HUDEP-2 (cell line): ENCODE measurements around the gene KRTAP10-6.
A peak's percentile ranks its signal among the peaks of the same experiment; 100 is the strongest.
"Not testable (repeated sequence)": the region's sequence is repeated elsewhere in the genome, so short reads cannot be mapped to it uniquely, and the experiment has no call there.

Experiments used
- DNase-seq, 76 experiments: peaks; one replicate each; lab custom pipeline; 2025; ENCODE audit not compliant: unreplicated experiment in 76 of 76; lab: John Stamatoyannopoulos, UW

Gene KRTAP10-6

GRCh38 chr21:44618504-44618903 is 26.2 kb upstream of the KRTAP10-6 start:
- peak in 3 of 76 experiments; percentile 13 to 21 (median 13) for DNase-seq

- no peak for DNase-seq
These were observed 24.8 kb upstream of the KRTAP10-6 start for GRCh38 chr21:44617071-44617501.

- DNase-seq = no peak
These were observed 24.3 kb upstream of the KRTAP10-6 start for GRCh38 chr21:44616591-44616926.

GRCh38 chr21:44615911-44616590 is 23.7 kb upstream of the KRTAP10-6 start:
- no peak for DNase-seq

- DNase-seq = no peak
These were observed 23.2 kb upstream of the KRTAP10-6 start for GRCh38 chr21:44615466-44615865.

- DNase-seq = no peak
These were observed 22.7 kb upstream of the KRTAP10-6 start for GRCh38 chr21:44614961-44615391.

GRCh38 chr21:44614161-44614631 is 21.9 kb upstream of the KRTAP10-6 start:
- no peak for DNase-seq

- no peak for DNase-seq
These were observed 21.3 kb upstream of the KRTAP10-6 start for GRCh38 chr21:44613386-44614155.

- DNase-seq = no peak
These were observed 20.4 kb upstream of the KRTAP10-6 start for GRCh38 chr21:44612669-44613229.

- DNase-seq = no peak
These were observed 19.8 kb upstream of the KRTAP10-6 start, which contains the start of gene KRTAP10-8 for GRCh38 chr21:44612029-44612486. KRTAP10-8 (plus strand) TSS chr21:44612079; CDS start chr21:44612101, 22 bp downstream.

GRCh38 chr21:44611551-44611950 is 19.2 kb upstream of the KRTAP10-6 start:
- DNase-seq = no peak

GRCh38 chr21:44610157-44610843 is 18.0 kb upstream of the KRTAP10-6 start:
- DNase-seq = not testable (repeated sequence)

GRCh38 chr21:44609193-44609592 is 16.9 kb upstream of the KRTAP10-6 start:
- no peak for DNase-seq

- no peak for DNase-seq
These were observed 14.2 kb upstream of the KRTAP10-6 start for GRCh38 chr21:44606495-44606894.

- no peak for DNase-seq
These were observed 11.6 kb upstream of the KRTAP10-6 start for GRCh38 chr21:44603911-44604310.

- DNase-seq = no peak
These were observed 11.0 kb upstream of the KRTAP10-6 start for GRCh38 chr21:44603109-44603875.

GRCh38 chr21:44602463-44602850 is 10.2 kb upstream of the KRTAP10-6 start:
- no peak for DNase-seq

- no peak for DNase-seq
These were observed 9.5 kb upstream of the KRTAP10-6 start for GRCh38 chr21:44601596-44602462.

- DNase-seq = peak in 8 of 76 experiments; percentile 10 to 42 (median 21)
These were observed 8.8 kb upstream of the KRTAP10-6 start for GRCh38 chr21:44601091-44601490.
